DOHH2 (cell line): ENCODE measurements around the gene ERLEC1.

Experiments used
- H3F3A ChIP-seq: fragments of 200-600 bp; sonication (generic), shearing (Covaris generic); 2 replicates; pipeline ENCODE4 v1.6.0; 2016; ENCODE audit warnings: antibody characterized with exemption, mild to moderate bottlenecking; ENCODE audit not compliant: control insufficient read depth, insufficient read depth
- H3K27ac ChIP-seq: fragments of 200-600 bp; sonication (generic); 2 replicates; pipeline ENCODE4 v1.5.1; 2014; ENCODE audit warnings: low read depth, mild to moderate bottlenecking, low read length, moderate library complexity
- H3K27me3 ChIP-seq: fragments of 200-600 bp; sonication (generic); 2 replicates; pipeline ENCODE4 v1.6.1; 2014; ENCODE audit warnings: mild to moderate bottlenecking, low read length, mixed read lengths; ENCODE audit not compliant: control insufficient read depth
- H3K36me3 ChIP-seq: fragments of 200-600 bp; sonication (generic); 2 replicates; pipeline ENCODE4 v1.6.1; 2014; ENCODE audit warnings: mild to moderate bottlenecking, low read length, moderate library complexity, mixed read lengths; ENCODE audit not compliant: control insufficient read depth
- H3K4me1 ChIP-seq: fragments of 200-600 bp; sonication (generic); 2 replicates; pipeline ENCODE4 v1.6.1; 2014; ENCODE audit warnings: mild to moderate bottlenecking, low read length, mixed read lengths; ENCODE audit not compliant: control insufficient read depth
- H3K4me2 ChIP-seq: fragments of 200-600 bp; sonication (generic); 2 replicates; pipeline ENCODE4 v1.6.0; 2014; ENCODE audit warnings: mild to moderate bottlenecking, low read length, moderate library complexity
- H3K4me3 ChIP-seq: fragments of 200-600 bp; sonication (generic); 2 replicates; pipeline ENCODE4 v1.5.1; 2014; ENCODE audit warnings: mild to moderate bottlenecking, low read length, mixed read lengths
- H3K79me2 ChIP-seq: fragments of 200-600 bp; sonication (generic); 2 replicates; pipeline ENCODE4 v1.6.1; 2014; ENCODE audit warnings: mild to moderate bottlenecking, low read length, mixed read lengths; ENCODE audit not compliant: control insufficient read depth
- H3K9me2 ChIP-seq: fragments of 200-600 bp; sonication (generic); replicated peaks from 2 replicates; pipeline ENCODE4 v1.6.1; 2014; ENCODE audit warnings: mild to moderate bottlenecking, low read length, mixed read lengths; ENCODE audit not compliant: control insufficient read depth
- H3K9me3 ChIP-seq: fragments of 200-600 bp; sonication (generic); 2 replicates; pipeline ENCODE4 v1.6.1; 2014; ENCODE audit warnings: antibody characterized with exemption, low read length, mixed read lengths; ENCODE audit not compliant: control insufficient read depth, insufficient read depth
- H4K20me1 ChIP-seq: fragments of 200-600 bp; sonication (generic); 2 replicates; pipeline ENCODE4 v1.6.0; 2014; ENCODE audit warnings: low read depth, mild to moderate bottlenecking, antibody characterized with exemption, low read length, moderate library complexity; ENCODE audit not compliant: control insufficient read depth, insufficient read depth
- CTCF ChIP-seq: fragments of 200-600 bp; sonication (generic); IDR thresholded peaks from one replicate; pipeline ENCODE4 v1.5.1; 2014; ENCODE audit warnings: antibody characterized with exemption, mild to moderate bottlenecking, low read depth, low read length; ENCODE audit not compliant: poor library complexity, severe bottlenecking
- EZH2phosphoT487 ChIP-seq: fragments of 200-600 bp; sonication (generic); IDR thresholded peaks from 2 replicates; pipeline ENCODE4 v1.6.1; 2017; ENCODE audit warnings: borderline replicate concordance, mild to moderate bottlenecking, antibody characterized with exemption, low read length, moderate library complexity, mixed read lengths

The ERLEC1 gene

GRCh38 chr2:53852532-53852931, 65.7 kb downstream of the ERLEC1 start:
- TF ChIP-seq CTCF (no peak), EZH2phosphoT487 (no peak)
- no peak overlapping the region for H3K27ac ChIP-seq
- H3K9me3 ChIP-seq: no peaks in the 10 kb centered on the region
- H3K27me3 ChIP-seq: no peaks in the 10 kb centered on the region
- H3K9me2 ChIP-seq: no peaks in the 10 kb centered on the region
- H3F3A ChIP-seq: 0 out of 2 replicates have a peak, but pooled peaks cover 4% of the 10 kb centered on the region
- H4K20me1 ChIP-seq: no peaks in the 10 kb centered on the region; the same call in 1 of the 2 replicates
- H3K4me3 ChIP-seq: no peak overlapping the region
- no peaks in the 10 kb centered on the region for H3K4me1 ChIP-seq
- no peak overlapping the region for H3K4me2 ChIP-seq
- H3K79me2 ChIP-seq: no peaks in the 10 kb centered on the region
- peaks cover 22% of the 10 kb centered on the region for H3K36me3 ChIP-seq

DNA sequence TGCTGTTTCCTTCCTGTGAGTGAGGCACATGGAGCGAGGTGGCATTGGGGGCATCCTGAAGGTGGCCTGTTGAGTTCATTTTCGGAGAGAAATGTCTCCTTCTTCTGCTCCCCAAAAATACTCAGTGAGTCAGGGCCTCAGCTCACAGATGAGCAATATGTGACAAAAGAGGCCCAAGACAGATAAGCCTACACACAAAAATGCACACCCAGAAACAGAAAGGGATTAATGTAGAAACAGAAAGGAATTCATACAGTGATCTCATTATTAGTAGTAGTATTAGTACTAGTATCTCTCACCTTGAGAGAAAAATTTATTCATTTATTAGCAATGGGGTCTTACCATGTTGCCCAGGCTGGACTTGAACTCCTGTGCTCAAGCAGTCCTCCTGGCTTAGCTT, 67.8 kb downstream of the ERLEC1 start:
- Histone ChIP-seq H4K20me1 (no peaks in the 10 kb centered on the region; the same call in 1 of the 2 replicates), H3K4me1 (no peaks in the 10 kb centered on the region), H3K9me3 (no peaks in the 10 kb centered on the region), H3K27ac (no peak overlapping the region), H3K4me2 (no peak overlapping the region), H3K27me3 (no peaks in the 10 kb centered on the region), H3K4me3 (no peak overlapping the region), H3K79me2 (no peaks in the 10 kb centered on the region), H3K36me3 (peaks cover 22% of the 10 kb centered on the region), H3F3A (no peaks in the 10 kb centered on the region), H3K9me2 (no peaks in the 10 kb centered on the region)
- TF ChIP-seq CTCF (no peak), EZH2phosphoT487 (no peak)

DNA sequence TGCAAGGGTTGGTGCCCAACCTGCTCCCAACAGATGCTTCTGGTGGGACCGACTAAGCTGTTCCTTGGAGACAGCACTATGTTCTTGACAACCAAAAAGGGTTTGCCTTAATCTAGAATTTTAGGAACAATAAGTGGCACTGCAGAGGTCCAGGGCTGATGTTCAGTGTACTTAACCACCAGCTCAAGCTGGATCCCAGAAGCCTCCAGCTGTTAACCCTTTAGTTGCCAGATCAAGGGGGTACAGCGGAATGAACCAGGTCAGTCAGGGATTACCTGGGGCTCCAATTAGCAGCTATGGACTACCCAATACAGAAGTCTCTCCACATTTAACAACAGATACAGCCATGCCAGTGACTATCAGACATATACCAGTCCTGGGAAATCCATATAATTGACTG, 69.4 kb downstream of the ERLEC1 start:
- H3K36me3 ChIP-seq: peaks cover 22% of the 10 kb centered on the region
- TF ChIP-seq CTCF (no peak), EZH2phosphoT487 (no peak)
- H3F3A ChIP-seq: no peaks in the 10 kb centered on the region
- H3K4me1 ChIP-seq: no peaks in the 10 kb centered on the region
- H3K79me2 ChIP-seq: no peaks in the 10 kb centered on the region
- H3K9me2 ChIP-seq: no peaks in the 10 kb centered on the region
- H3K4me3 ChIP-seq: no peak overlapping the region
- no peaks in the 10 kb centered on the region; the same call in 1 of the 2 replicates for H4K20me1 ChIP-seq
- no peaks in the 10 kb centered on the region for H3K9me3 ChIP-seq
- H3K27me3 ChIP-seq: no peaks in the 10 kb centered on the region
- no peak overlapping the region for H3K27ac ChIP-seq
- no peak overlapping the region for H3K4me2 ChIP-seq
